Spleen (tissue), 11 donors: ENCODE measurements around the gene CSMD2. TPM values are rescaled to one million over a fixed set of nuclear protein-coding genes. Genes with fewer than 3 reads are reported as not detected.

Source experiments
- DNase-seq: peaks from one replicate; pipeline ENCODE4 v3.0.0-alpha.2; 2020
- H3K27ac ChIP-seq, 8 donors: fragments of 200-600 bp; sonication (generic) in 7 of 8; 1 replicate in 4 of 8; 2 replicates in 4 of 8; pipeline versions ENCODE4 v1.5.0 to v1.8.0; 2016 to 2021; ENCODE audit warnings: inconsistent platforms in 4 of 8, mild to moderate bottlenecking in 4 of 8, moderate library complexity in 1 of 8
- H3K27me3 ChIP-seq, 7 donors: fragments of 200-600 bp; sonication (generic) in 6 of 7; replicated peaks in 1 of 7; 1 replicate in 4 of 7; 2 replicates in 3 of 7; pipeline versions ENCODE4 v1.5.0 to v1.8.0; 2016 to 2021; ENCODE audit warnings: inconsistent platforms in 3 of 7, mild to moderate bottlenecking in 1 of 7
- H3K36me3 ChIP-seq, 6 donors: fragments of 200-600 bp; sonication (generic) in 5 of 6; 1 replicate in 4 of 6; 2 replicates in 2 of 6; pipeline versions ENCODE4 v1.5.0 to v1.8.0; 2016 to 2021; ENCODE audit warnings: inconsistent platforms in 2 of 6
- H3K4me1 ChIP-seq, 6 donors: fragments of 200-600 bp; sonication (generic) in 5 of 6; 1 replicate in 3 of 6; 2 replicates in 3 of 6; pipeline versions ENCODE4 v1.5.0 to v1.8.0; 2016 to 2021; ENCODE audit warnings: inconsistent platforms in 3 of 6
- H3K4me3 ChIP-seq, 8 donors: fragments of 200-600 bp; sonication (generic) in 7 of 8; 1 replicate in 4 of 8; 2 replicates in 4 of 8; pipeline versions ENCODE4 v1.5.0 to v1.8.0; 2016 to 2021; ENCODE audit warnings: inconsistent platforms in 4 of 8, mild to moderate bottlenecking in 4 of 8, moderate library complexity in 2 of 8
- H3K9me3 ChIP-seq, 8 donors: fragments of 200-600 bp; sonication (generic) in 7 of 8; 1 replicate in 4 of 8; 2 replicates in 4 of 8; pipeline versions ENCODE4 v1.5.0 to v1.8.0; 2016 to 2021; ENCODE audit warnings: inconsistent platforms in 4 of 8
- POLR2A ChIP-seq, 3 donors: fragments of 450-650 bp; IDR thresholded peaks; one replicate each; pipeline ENCODE4 v1.5.1; 2017; ENCODE audit warnings: antibody characterized with exemption in 3 of 3, mild to moderate bottlenecking in 1 of 3
- POLR2AphosphoS5 ChIP-seq, 3 donors: sonication (generic); formaldehyde crosslinking; IDR thresholded peaks; one replicate each; pipeline ENCODE4 v1.5.1; 2017; ENCODE audit warnings: antibody characterized with exemption in 3 of 3
- WGBS, 5 donors: extraction: QIAGEN DNeasy Blood & Tissue Kit in 3 of 5; methylation state at CpG; one replicate each; pipeline versions ENCODE4 v1.1.5 to v1.1.7; 2013 to 2018; 5-methylcytosine and 5-hydroxymethylcytosine counted together
- intact Hi-C: fragments of 100-400 bp; cut with DNase I; formaldehyde crosslinking; loops from one replicate; pipeline ENCODE4 v1.15.0; 2023; ENCODE audit warnings: low total_unique reads
- polyA plus RNA-seq, 3 donors: library from polyadenylated mRNA; stranded (reverse); fragments of 200-250 nt; gene quantifications; one replicate each; pipeline ENCODE4 v1.2.1, GENCODE V29; 2013
- total RNA-seq, 7 donors: library from RNA; depleted of rRNA in 3 of 7; stranded (reverse); fragments of >200 nt in 3 of 7; fragmentation: NEBNext Ultra II Directional in 4 of 7; extraction: Animal tissue kit (Norgen Biotek cat#: 25700) in 4 of 7; gene quantifications; one replicate each; pipeline versions ENCODE4 v1.1.0 to v1.2.1, GENCODE V29; 2016 to 2021
- TF ChIP-seq, protein P1 (sequence below), 11 experiments: fragments of 200-600 bp in 7 of 11; fragments of 450-650 bp in 4 of 11; sonication (generic) in 4 of 11; IDR thresholded peaks in 8 of 11; conservative IDR thresholded peaks in 3 of 11; 1 replicate in 7 of 11; 2 replicates in 4 of 11; pipeline versions ENCODE4 v1.4.0 to v1.8.0; 2016 to 2021; ENCODE audit warnings: antibody characterized with exemption in 11 of 11, inconsistent platforms in 4 of 11, mild to moderate bottlenecking in 1 of 11
- donor health status: healthy with polysubstance abuse.
- donor health status: DM: no; HTN: no; CAD: no; lungs with moderate emphysema.
- donor health status: DM: no; HTN: no; CAD: no.
- donor health status: Bipolar disorder and iron deficiency.
- donor health status: healthy.
- donor health status: DM: no; HTN: no; CAD: no.
- donor health status: DM: yes; HTN: yes; CAD: no.

CSMD2 gene
- total and polyA plus RNA-seq, 10 donors: 0.12 to 2.7 (median 0.96) TPM

DNA sequence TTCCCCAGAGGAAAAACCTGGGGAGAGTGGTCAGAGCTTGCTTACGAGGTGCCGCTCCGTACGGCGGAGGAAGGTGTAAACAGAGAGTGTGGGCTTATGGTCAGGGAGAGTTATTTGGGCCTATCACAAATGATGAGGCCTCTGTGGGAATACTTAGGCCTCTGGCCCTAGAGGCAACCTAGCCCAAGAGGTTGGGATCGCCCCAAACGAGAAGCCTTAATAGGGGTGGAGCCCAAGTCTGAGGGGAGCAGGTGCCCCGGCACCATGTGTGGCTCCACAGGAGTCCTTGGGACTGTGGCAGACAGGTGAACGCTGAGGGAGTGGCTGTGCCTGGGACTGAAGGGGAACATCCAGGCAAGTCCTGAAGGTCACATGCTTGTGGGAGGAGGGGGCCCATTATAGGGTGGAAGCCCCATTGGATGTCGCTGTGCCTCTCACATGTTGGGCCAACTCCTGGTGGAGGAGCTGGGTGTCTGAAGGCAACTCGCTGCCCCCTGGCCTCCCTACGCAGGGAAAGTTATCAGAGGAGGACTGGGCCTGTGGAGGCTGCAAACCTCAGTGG lies 557.5 kb downstream of the CSMD2 start:
- Histone ChIP-seq H3K27me3 (no peaks in the 10 kb centered on the region), H3K4me1 (no peaks in the 10 kb centered on the region), H3K9me3 (no peaks in the 10 kb centered on the region), H3K27ac (no peak overlapping the region), H3K4me3 (no peak overlapping the region), H3K36me3 (no peaks in the 10 kb centered on the region)
- intact Hi-C loops: no loop called here
- 85 to 90% (median 88%) methylated on average over 11 to 12 of the region's 12 CpGs for WGBS, 5 donors
- TF ChIP-seq, protein P1, sequence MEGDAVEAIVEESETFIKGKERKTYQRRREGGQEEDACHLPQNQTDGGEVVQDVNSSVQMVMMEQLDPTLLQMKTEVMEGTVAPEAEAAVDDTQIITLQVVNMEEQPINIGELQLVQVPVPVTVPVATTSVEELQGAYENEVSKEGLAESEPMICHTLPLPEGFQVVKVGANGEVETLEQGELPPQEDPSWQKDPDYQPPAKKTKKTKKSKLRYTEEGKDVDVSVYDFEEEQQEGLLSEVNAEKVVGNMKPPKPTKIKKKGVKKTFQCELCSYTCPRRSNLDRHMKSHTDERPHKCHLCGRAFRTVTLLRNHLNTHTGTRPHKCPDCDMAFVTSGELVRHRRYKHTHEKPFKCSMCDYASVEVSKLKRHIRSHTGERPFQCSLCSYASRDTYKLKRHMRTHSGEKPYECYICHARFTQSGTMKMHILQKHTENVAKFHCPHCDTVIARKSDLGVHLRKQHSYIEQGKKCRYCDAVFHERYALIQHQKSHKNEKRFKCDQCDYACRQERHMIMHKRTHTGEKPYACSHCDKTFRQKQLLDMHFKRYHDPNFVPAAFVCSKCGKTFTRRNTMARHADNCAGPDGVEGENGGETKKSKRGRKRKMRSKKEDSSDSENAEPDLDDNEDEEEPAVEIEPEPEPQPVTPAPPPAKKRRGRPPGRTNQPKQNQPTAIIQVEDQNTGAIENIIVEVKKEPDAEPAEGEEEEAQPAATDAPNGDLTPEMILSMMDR (IDR thresholded peaks at IDR 0.05 in 8 of 11, conservative IDR thresholded peaks at IDR 0.05 in 3 of 11): no peak
- DNase-seq: no peak

DNA sequence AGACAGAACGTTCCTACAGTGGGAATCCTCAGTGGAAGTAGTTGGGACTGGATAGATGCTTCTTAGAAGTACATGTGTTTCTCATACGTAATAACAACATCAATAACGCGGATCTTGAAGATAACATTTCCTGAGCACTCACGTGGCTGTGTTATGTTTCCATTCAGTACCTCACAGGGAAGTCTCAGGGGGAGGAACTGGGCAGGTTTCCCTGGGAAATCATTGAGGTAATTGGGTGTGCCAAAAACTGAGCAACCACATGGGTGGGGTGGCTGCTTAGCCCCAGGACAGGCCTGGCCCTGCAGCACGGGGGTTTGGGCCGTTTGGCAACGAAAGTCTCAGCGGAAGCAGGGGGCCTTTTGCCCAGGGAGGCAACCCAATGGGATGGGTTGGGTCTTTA lies 558.8 kb downstream of the CSMD2 start:
- Histone ChIP-seq H3K4me3 (no peak overlapping the region), H3K27me3 (no peaks in the 10 kb centered on the region), H3K27ac (no peak overlapping the region), H3K36me3 (no peaks in the 10 kb centered on the region), H3K4me1 (no peaks in the 10 kb centered on the region), H3K9me3 (no peaks in the 10 kb centered on the region)
- WGBS, 5 donors: 67 to 82% (median 75%) methylated on average over 9 of the region's 9 CpGs
- DNase-seq: no peak
- intact Hi-C loops: no loop called here
- TF ChIP-seq, protein P1 (IDR thresholded peaks at IDR 0.05 in 8 of 11, conservative IDR thresholded peaks at IDR 0.05 in 3 of 11): no peak
- TF ChIP-seq POLR2A (IDR thresholded peaks at IDR 0.05) (no peak), POLR2AphosphoS5 (IDR thresholded peaks at IDR 0.05) (no peak)

DNA sequence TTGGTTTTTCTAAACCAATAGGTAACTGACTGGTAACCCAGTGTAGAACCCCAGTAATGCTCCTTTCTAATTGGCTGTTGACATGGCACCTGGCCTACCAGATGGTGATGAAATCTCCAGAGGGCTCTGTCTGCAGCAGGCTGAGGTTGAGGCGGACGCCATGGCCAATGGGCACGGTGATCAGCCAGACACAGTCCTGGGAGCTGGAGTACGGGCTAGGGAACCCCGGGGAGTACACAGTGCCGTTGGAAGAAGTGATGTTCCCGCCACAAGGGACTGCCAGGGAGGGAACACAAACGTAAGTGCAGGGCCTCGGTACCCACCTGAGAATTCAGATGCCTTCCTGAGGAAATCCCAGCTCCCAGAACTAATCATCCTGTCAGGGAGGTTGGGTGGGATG lies 562.8 kb downstream of the CSMD2 start:
- 84 to 97% (median 92%) methylated on average over 7 to 9 of the region's 9 CpGs for WGBS, 5 donors
- intact Hi-C loops: no loop called here
- no peaks in the 10 kb centered on the region for H3K36me3 ChIP-seq
- H3K27ac ChIP-seq: no peak overlapping the region
- no peaks in the 10 kb centered on the region for H3K9me3 ChIP-seq
- no peak overlapping the region for H3K4me3 ChIP-seq
- H3K27me3 ChIP-seq: peaks cover 0 to 7% (median 0%) of the 10 kb centered on the region in 7 donors
- no peaks in the 10 kb centered on the region for H3K4me1 ChIP-seq
- TF ChIP-seq, protein P1 (IDR thresholded peaks at IDR 0.05 in 8 of 11, conservative IDR thresholded peaks at IDR 0.05 in 3 of 11): no peak
- TF ChIP-seq POLR2A (IDR thresholded peaks at IDR 0.05) (no peak), POLR2AphosphoS5 (IDR thresholded peaks at IDR 0.05) (no peak)
- no peak for DNase-seq

DNA sequence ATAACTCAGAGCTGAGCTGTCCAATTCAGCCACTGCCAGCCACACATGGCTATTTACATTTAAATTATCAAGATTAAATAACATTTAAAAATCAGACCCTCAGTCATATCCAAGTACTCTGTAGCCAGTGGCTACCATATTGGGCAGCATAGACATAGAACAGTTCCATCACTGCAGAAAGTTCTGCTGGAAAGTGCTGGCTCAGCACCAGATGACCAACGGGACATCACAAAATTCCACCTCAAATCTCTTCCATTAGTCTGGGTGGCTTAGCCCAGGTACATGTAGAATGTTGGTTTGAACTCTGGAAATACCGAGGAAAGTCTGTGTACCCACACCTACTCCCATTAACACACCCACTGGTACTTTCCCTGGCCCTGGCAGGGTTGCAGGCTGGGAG lies 563.3 kb downstream of the CSMD2 start:
- no peak for TF ChIP-seq POLR2A (IDR thresholded peaks at IDR 0.05)
- TF ChIP-seq, protein P1 (IDR thresholded peaks at IDR 0.05 in 8 of 11, conservative IDR thresholded peaks at IDR 0.05 in 3 of 11): no peak
- TF ChIP-seq POLR2AphosphoS5 (IDR thresholded peaks at IDR 0.05): no peak
- 79 to 91% (median 85%) methylated on average over 2 of the region's 2 CpGs for WGBS, 5 donors
- no peak for DNase-seq
- H3K4me1 ChIP-seq: no peaks in the 10 kb centered on the region
- no peaks in the 10 kb centered on the region for H3K9me3 ChIP-seq
- no peak overlapping the region for H3K4me3 ChIP-seq
- H3K27ac ChIP-seq: no peak overlapping the region
- intact Hi-C loops: no loop called here
- no peaks in the 10 kb centered on the region for H3K36me3 ChIP-seq
- H3K27me3 ChIP-seq: peaks cover 0 to 7% (median 0%) of the 10 kb centered on the region in 7 donors
